ENCODE results near the gene RBM44. TPM values are rescaled to one million over a fixed set of nuclear protein-coding genes. Genes with fewer than 3 reads are reported as not detected.

Gene RBM44, protein sequence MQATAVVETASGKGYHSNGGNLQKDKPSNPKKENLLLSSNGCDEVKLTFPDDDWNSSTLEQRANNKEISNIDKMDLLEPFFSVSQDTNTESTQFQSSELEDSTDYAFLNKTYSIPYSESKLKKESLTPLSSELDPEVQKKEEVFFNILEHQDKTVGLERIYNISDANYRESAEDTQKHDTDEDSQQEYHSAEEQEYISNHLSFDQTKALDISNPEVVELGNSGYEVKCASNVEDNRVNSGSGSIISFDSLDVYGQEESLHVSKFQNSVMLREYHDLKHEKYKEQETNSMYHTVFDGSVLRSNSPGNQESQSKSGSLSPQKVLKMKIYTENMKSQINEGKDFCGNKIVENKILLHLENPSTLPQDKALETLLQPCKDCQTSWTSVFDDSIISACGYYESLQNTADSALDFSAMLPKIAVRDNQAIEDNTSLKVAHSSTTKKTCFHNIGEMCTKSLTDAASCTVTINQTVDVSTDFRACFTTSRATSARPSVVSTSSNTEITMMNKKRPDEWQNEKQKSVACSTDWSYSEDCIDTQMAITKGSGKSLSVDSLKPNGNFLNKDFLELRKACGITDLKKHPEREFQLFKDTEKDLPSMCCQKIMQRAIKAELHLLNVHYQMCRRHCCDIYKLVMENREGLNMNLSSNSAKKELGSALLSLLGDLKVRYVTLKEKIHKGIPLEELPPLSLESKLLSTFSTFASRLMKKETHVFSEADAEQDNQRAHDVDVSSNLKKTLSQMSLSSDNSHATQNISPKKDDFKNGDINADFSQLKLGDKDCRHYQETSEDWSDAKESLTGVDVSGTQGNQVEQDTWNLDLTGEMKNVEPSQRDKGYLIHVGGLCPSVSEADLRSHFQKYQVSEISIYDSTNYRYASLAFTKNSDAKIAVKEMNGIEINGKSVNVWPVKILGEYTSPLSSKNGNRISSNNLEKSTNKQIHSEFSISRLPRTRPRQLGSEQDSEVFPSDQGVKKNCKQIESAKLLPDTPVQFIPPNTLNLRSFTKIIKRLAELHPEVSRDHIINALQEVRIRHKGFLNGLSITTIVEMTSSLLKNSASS
- 0.14 to 0.33 TPM (median 0.18 TPM) in 5 replicates for total RNA-seq (2022; extraction: Qiagen RNA extraction; ENCODE audit: low read depth)

DNA sequence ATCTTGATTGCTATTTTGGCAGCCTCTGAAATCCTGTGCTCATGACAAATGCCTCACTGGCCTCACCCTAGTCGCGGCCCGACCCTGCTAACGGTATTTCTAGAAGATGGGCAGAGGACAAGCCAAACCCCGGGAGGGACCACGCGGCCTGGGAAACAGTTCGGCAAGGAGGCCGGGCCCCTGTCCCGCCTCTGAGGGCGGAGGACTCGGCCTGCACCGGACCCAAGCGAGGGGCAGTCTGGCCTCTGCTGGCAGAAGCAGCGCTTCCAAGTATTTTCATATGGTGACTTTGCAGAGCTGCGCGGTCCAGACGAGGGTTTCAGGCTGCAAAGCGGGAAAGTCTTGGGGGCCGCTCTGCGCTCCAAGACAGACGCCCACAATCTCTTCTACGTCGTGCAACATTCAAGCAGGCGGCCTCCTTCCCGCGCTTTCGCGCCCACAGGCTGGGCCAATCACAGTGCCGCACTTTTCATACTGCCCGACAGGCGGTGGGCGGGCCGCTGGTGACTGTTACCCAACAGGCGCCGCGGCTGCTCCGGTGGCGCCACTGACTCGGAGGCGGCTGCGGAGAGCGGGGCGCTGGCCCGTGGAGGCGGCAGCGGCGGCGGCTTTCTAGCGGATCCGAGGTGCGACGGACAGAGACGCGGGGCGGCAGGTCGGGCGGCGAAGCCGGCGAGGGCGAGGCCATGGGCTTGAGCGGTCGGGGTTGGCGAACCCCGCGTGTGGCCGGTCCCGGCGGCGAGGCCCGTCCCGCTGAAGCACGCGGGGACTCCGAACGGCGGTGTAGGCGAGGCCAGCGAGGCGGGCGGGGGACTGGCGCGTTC is at the start of gene RBM44:
TSS of gene RBM44 (plus strand) at position 544 of the 824 bp plus-strand sequence. CDS start 14,831 bp downstream, outside the sequence.

DNA sequence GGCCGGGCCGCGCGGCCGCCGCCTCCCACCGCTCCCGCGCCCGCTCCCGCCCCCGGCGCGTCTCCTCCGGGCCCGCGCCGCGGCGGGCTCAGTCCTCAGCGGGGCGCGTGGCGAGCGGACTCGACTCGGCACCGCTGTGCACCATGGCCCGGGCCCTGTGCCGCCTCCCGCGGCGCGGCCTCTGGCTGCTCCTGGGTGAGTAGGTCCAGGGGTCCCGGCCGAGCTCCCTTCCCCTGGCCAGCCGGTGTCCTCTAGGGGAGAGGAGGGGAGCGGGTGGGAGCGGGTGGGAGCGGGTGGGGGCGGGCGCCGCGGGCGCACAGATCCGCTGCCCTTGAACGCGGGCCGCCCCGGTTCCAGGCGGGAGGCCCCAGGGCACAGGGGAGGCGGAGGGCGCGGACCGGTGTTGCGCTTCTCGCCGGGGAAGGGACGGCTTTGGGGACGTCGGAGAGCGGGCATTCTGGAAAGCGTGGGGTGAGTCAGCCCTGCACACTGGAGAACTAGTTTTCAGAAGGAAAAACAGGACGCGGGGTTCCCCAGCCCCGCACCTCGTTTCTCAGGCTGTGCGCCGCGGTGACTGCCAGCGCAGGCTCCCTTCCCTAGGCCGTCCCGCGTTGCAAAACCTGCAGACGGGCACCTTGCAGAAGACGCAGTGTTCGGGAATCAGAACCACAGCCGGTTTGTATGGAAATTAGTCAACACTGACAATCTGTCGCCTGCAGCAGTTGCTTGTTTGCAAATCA is 61.1 kb downstream of the RBM44 start, which contains the start of gene RAMP1:
TSS of gene RAMP1 (plus strand) at position 91 of the 740 bp plus-strand sequence. CDS start at position 144, 53 bp downstream.

Other genes with a start within 250 kb of the RBM44 start
- not detected in 5 replicates for gene PRLH, start 232.2 kb upstream of the RBM44 start, total RNA-seq (2022; extraction: Qiagen RNA extraction; ENCODE audit: low read depth)
- 0.15 to 1.1 TPM (median 0.34 TPM) in 5 replicates for gene RAB17, start 208.0 kb upstream of the RBM44 start, total RNA-seq (2022; extraction: Qiagen RNA extraction; ENCODE audit: low read depth)
- gene LRRFIP1, start 171.2 kb upstream of the RBM44 start, total RNA-seq (2022; extraction: Qiagen RNA extraction; ENCODE audit: low read depth), result 66.8 to 106 TPM (median 89.5 TPM) in 5 replicates
- not detected in 5 replicates for gene RAMP1, start 60.8 kb downstream of the RBM44 start, total RNA-seq (2022; extraction: Qiagen RNA extraction; ENCODE audit: low read depth)
- gene UBE2F, start 168.2 kb downstream of the RBM44 start, total RNA-seq (2022; extraction: Qiagen RNA extraction; ENCODE audit: low read depth), result 45.4 to 56.4 TPM (median 48.0 TPM) in 5 replicates